Putamen (tissue), 1 donor: ENCODE measurements around the gene ATP2B2.

ENCODE experiments used
- DNase-seq: peaks from one replicate; pipeline ENCODE4 v3.0.0-alpha.2; 2016; ENCODE audit warnings: low spot score

The ATP2B2 gene

DNA sequence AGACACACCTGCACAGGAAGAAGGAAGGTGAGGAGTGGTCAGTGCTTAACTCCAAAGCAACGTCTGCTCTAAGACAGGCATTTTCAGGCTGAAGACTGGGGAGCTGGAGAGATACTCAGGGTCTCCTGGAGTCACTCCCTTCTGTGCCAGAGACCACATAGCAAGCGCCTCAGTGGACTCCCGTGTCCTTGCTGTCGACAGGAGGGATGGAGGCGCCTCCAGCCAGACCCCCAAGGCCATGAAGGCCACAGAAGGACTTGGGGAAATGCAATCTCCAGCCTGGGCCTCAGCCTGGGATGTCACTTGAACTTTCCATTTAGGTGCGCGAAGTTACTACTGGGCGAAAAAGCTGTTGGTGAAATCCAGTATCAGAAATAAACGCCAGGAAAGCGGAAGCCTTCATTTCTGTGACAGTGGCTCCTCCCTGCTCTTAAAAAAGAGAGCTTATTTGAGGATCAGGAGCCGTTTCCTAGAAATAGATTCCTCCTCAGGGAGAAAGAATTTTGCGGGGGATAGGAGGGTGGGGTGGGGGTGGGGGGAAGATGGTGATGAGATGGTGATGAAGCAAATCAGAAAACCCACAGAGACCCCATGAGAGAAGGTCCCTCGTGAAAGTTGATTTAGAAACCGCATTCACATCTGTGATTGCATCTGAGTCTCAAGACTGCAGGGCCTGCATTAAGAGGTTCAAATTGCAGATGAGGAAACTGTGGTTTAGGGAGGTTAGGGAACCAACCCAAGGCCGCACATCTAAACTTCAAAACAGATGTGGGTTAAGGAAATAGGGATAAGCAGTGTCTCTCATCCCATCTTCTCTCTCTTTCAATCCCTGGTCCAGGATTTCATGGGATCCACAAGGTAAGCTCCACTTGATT is 78.8 kb downstream of the ATP2B2 start:
- DNase-seq: peak; percentile 45

DNA sequence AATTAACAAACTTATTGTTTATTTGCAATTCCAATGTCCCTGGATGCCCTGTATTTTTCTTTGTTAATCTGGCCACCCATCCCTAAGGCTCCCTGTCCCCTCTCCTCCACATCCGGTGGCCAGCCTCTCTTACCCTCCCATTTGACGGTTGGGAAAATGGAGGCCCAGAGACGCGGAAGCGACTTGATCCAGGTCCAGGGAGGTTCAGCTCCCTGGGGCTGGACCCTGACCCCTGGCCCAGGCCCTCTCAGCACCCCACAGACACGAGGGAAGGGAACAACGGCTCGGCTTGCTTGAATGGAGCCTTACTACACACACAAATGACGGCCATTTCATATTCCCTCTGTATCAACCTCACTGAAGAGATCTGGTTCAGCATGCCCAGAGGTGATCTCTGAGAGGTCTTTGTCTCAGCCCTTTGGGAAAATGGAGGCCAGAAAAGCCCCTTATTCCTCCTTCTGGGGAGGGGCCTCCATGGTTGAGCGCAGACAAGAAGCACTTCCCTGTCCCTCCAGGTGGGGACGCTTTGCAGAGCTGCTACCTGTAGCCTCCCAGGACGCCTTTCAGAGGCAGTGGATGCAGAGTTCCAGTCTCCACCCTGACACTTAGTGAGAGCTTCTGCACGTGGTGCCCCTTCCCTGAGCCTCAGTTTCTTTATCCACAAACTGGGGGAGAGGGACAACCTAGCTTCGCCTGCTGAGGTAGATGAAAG is 82.1 kb downstream of the ATP2B2 start:
- DNase-seq: no peak

DNA sequence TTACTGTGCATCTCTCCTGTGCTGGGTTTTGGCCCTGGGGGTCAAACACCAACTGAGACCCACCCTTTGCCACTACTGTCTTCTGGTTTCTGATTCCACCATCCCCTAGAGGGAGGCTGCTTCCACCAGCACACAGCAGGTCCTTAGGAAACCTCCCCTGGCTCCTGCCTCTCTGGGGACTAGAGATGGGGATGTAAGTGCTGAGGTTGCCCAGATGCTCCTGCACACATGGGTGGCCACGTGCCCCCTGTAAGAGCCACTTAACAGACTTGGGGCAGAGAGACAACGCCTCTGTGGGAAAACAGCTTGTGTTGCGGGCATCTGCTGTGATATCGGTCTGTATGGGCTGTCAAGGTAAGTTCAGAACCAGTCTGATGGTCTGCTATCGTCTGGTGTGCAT is 83.4 kb downstream of the ATP2B2 start:
- DNase-seq: no peak

DNA sequence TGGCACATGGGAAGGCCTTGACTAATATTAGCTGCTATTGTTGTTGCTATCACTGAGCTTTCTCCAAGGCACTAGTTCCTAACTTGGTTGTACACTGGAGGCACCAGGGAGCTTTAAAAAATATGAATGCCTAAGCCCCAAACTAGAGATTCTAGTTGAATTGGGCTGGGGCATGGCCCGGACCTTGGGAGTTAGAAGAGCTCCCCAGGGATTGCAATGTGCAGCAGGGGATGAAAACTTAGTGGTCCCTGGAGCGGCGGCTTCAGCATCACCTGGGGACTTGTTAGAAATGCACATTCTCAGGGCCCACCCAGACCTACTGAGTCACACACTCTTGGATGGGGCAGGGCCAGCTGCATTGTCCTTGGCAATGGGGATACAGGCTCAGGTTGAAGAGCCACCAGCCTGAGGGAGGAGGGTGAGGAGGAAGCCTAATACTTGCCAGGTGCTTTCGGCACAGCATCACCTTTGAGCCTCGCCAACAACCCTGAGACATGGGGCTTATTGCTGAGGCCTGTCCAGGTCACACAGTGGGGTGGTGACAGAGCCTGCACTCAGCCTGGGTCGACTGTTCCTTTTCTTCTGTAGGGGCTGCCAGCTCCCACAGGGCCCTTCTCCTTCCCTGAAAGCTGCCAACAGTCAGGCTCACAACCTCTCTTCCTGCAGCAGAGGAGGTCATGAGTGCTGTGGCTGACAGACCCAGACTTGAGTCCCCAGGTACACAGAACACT is 84.5 kb downstream of the ATP2B2 start:
- no peak for DNase-seq

DNA sequence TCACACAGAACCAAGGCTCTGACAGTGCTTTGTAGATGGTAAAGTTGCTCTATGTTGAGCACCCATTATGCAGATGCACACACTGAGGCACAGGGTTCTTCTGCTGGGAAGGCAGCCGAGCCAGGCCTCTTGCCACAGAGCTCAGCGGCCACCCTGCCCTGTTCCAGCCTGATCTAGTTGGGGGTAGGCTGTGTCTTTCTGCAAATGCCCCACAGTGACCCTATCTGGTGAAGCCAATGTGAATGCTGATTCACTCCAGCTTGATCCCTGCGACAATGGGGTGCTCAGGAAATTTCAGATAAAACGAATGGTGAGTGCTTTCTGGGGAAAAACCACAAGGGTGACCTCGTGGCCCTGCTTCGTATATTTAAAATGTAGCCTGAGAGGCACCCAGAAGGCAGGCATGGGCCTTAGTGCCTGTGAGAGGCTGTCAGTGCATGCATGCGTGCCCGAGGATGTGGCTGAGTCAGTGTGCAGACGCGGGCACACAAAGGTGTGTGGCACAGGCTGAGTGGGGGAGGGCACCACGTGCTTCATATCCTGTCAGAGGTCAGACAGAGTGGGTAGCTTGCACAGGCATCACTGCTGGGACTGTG is 85.7 kb downstream of the ATP2B2 start:
- DNase-seq: no peak

DNA sequence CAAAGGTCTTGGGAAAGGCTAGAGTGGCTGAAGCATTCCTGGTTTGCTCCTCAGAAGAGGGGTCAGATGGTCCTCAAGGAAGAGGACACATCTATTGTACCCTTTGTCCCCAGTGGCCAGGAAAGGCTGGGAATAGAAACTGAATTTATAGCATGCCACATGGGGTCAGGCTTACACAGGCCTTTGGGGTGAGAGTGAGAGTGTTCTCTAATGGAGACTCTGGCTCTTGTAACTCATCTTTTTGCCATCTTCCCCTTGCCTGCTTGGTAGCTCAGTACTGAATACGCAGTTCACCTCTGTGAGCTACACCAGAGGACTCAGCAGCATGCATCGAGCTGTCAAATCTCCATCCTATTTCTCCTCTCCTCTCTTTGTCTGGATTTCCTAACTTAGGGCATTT is 87.5 kb downstream of the ATP2B2 start:
- DNase-seq: no peak

DNA sequence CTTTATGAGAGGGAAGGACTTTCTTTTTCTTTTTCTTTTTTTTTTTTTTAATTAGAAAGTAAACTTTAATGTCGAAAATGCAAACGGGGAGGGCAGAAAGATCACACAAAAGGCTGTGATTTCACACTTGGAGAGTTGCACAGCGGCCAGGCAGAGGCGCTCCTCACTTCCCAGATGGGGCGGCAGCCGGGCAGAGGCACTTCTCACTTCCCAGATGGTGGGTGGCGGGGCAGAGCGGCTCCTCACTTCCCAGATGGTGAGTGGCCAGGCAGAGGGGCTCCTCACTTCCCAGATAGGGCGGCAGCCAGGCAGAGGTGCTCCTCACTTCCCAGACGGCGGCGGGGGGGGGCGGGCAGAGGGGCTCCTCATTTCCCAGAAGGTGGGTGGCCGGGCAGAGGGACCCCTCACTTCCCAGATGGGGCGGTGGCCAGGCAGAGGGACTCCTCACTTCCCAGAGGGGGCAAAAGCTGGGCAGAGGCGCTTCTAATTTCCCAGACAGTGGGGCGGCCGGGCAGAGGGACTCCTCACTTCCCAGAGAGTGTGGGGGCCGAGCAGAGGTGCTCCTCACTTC is 88.6 kb downstream of the ATP2B2 start:
- DNase-seq: no peak

DNA sequence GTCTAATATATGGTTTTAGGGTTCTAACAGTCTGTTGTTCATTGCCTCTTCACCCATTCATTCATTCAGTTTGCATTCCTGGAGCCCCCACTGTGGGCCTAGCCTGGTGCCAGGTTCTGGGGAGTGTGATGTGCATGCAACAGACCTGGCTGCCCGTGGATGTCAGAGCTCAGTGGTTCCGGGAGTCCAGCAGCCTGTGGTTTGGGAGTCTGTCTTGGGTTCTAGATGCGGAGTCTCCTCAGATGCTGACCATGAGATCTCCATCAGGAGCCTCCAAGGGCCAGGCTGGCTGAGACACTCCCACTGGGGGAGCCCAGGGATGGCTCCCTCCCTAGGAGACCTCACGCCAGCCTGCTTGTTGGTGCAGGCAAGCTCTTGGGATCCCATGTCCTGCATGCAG is 92.3 kb downstream of the ATP2B2 start:
- DNase-seq: no peak

DNA sequence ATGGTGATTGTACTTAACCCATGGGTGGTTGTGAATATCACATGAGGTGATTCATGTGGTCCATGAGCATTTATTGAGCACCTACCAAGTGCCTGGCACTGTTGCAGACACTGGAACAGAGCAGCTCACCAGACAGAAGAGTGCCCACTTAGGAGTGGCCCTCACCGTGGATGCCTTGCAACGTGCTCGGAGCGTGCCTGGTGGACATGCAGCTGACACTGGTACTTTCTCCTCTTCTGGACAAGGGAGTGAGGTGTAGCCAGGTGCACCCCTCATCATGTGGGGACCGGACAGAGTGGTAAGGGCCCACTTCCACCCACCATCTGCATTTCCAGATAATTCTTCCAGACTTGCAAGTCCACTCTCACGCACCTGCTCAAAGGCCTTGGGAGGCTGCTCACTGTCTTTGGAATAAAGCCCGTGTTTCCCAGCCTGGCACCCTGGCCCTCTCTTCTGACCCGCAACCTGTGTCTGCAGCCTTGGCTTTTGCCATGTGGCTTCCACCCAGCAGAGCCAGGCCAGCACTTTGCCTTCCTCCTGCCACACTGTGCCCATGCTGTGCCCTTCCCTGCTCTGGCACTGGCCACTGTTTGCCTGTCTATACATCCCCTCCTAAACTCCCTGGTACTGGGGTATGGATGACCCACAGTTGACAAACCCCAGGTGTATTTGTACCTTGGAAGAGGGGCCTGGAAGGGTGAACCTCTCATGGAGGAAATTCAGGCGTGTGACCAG is 93.6 kb downstream of the ATP2B2 start:
- DNase-seq: no peak

DNA sequence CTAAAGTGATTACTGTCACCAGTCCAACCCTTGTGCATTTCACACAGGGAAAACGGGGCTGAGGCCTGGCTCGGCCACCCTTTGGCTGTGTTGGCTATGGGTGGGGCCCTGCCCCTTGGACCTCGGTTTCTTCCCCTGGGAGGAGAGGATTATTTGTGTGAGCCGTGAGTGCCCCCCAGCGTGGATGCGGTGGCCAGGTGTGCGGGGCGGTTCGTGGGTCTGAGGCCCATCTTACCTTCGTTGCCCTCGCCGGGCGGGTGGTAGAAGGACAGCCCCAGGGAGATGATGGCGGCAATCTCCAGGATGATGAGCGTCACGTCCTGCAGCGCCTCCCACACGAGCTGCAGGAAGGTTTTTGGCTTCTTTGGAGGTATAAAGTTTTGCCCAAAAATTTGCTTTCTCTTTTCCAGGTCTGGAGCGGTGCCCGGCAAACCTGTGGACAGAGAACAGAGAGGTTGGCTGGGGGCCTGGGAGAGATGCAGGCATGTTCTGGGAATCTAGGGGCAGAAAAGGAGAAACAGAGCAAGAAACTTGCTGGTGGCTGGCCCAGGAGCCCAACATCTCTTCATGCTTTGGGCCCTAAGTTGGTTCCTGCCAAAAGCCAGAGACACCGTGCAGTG is 94.9 kb downstream of the ATP2B2 start:
- DNase-seq: no peak

DNA sequence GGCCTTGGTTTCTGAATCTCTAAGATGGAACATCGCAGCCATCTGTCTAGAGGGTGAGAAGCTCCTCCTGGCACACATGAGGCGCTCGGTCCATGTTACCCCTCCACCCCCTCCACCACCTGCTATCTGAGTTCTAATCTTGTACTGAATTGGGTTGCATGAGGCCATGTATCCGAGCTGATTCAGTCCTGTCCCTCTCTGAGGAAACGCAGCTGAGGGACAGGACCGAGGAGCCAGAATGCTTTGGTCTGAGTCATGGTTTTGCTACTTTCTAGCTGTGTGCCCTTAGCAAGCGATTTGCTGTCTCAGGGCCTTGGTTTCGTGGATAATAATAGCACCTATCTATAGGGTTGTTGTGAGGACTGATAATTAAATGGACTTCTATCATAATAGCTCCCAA is 96.7 kb downstream of the ATP2B2 start:
- DNase-seq: no peak

DNA sequence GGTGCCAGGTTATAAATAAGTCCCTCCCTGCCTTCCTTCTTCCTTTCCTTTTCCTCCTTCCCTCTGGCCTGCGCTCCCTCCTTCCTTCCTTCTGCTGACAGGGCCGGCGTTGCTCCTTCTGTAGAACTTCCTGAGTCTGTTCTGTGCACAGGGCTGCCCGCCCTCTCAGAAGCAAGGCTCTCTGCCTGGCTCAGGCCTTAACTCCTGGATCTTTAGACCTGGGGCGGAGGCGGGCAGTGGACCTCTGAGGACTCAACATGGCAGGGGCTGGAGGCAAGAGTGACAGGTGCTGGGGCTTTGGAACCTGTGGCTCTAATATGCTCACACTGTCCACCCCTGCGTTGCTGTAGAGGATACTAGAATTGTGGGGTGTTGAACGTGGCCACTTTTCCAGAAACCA is 98.0 kb downstream of the ATP2B2 start:
- DNase-seq: no peak

DNA sequence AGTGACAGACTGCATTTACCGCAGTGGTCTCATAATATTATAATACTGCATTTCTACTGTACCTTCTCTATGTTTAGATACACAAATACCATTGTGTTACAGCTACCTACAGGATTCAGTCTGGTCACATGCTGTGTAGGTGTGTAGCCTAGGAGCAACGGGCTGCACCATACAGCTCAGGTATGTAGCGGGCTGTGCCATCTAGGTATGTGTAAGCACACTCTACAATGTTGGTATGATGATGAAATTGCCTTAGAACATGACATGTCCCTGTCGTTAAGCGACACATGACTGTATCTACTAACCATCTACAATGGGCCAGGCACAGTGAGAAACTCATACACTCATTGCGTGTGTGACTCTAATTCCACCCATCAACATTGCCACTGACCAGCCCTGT is 99.0 kb downstream of the ATP2B2 start:
- DNase-seq: no peak

DNA sequence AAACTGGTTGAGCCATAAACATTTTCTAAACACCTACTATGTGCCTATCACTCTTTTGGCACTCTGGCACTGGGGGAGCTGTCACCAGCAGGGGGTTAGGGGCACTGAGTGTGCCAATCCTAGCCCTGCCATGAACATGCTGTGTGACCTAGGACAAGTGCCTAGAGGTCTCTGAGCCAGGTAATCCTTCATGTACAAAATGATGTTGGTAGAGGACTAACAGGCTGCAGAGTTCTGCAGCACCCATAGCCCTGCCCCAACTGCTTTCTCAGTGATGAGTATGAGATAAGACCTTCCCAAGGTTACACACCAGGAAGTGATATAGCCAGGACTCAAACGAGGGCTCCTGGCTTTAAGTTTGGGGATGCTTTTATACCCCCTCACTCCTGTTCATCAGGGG is 99.6 kb downstream of the ATP2B2 start:
- no peak for DNase-seq

DNA sequence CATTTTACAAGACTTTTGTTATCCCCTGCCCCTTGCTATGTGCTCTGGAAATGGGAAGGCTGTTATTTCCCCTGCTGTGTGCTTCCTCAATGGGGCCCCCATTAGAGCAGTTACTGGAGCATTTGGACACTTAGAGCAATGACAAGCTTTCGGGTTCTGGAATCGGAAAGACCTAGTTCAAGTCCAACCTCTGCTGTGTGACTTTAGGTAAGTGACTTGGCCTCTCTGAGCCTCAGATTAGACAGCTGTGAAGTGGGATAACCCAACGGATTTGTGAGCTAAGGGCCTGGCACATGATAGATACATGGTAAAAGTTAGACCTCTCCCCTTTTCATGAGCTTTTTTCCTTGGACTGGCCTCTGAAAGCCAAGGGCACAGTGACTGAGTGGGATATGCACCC is 100.5 kb downstream of the ATP2B2 start:
- DNase-seq: no peak

DNA sequence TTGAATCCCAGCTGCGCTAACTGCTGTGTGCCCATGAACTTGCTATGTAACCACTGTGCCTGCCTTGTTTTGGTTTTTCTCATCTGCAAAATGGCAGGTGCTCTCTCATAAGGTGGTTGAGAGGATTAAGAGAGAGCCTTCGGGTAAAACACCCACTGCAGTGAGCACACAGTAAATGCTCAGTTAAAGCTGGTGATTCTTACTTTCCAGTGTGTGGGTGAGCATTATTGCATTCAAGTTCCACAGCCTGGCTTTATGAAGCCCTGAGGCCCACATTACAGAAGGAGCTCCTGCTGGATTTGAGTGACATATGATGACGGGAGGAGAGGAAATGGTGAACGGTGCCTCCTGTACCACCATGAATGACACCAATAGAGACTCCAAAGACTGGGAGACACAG is 101.0 kb downstream of the ATP2B2 start:
- DNase-seq: no peak

DNA sequence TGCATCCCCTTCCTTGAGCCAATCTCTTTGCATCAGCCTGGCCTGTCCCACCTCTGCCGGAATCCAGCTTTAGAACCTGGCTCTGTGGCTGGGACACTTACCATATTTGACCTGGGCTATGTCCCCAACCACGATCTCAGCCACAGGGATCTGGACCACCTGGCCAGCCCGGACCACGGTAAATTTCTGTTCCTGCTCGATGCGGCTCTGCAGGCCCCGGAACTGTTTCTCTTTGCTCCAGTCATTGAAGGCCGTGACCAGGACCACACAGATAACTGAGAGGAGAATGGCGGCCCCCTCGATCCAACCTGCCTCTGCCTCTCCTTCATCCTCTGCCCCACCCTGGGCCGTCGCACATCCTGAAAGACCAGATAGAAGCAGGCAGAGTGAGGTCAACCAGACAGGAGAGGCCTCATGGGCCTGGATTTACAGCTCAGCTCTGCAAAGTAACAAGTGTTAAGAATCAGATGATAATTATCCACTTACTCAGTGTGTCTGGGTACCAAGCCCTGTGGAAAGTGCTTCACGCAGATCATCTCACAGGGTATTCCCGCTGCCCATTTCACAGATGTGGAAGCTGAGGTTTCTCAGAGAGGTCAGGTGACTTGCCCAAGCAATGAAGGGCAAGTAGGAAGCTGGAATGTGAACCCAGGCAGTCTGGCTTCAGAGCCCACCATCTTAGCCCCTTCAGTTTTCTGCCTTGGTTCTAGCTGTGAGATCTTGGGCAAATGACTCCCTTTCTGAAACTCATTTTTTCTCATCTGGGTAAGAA is 103.2 kb downstream of the ATP2B2 start:
- DNase-seq: no peak

DNA sequence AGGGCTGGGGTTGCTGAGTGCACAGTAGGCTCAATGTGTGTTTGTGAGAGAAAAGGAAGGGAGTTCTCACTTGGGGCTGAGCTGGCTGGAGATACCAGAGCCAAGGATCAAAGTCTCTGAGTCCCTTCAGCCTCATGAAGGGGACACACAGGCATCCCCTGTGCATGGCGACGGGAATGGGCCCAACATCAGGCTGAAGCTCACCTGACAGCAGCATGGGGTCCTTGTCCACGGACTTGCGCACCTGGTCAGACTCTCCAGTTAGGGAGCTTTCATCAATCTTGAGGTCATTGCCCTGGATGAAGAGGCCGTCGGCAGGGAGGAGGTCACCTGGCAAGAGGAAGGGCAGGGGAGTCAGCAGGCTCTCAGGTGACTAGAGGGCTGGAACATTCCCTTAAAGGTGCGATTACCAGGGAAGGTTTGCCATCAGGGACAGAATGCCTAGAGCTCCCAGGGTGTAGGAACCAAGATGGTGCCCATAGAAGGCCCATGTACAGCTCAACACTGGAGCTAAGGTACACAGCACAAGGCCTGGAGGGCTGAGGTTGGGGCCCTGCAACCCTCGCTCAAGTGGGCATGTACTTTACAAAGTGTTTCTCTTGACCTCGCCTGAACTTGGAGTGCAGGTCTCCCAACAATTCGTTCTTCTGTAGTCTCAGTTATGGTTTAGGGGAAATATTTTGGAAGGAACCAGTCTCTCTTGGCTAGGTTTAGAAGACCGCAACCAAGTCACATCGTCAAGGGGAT is 104.5 kb downstream of the ATP2B2 start:
- no peak for DNase-seq

DNA sequence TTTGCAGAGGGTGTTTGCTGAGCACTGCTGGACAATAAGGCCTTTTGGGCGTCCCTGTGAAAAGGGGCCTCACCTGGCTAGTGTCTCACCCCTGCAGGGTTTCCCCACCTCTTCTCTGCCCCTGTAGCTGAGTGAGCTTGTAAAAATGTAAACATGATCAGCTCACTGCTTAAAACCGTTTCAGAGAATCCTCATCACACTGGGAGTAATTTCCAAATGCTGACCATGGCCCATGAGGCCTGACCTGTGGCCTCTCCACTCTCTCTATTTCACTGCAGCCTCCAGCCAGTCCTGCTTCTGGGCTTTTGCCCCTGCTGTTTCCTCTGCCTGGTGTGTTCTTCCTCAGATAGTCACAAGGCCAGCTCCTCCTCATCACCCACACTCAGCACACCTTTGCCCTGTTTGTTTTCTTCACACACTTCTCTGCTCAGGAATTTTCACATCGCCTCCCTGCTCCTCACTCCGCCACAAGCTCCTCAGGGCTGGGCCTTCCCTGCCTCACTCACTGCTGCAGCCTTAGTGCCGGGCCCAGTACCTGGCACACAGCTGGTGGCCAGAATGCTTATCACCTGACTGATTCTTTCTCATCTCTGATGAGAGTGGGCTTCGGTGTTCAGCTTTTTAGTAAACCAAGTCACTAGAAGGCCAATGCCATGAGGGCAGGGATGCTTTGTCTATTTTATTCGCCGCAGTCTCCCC is 105.2 kb downstream of the ATP2B2 start:
- no peak for DNase-seq
